RWPE2 (cell line): ENCODE measurements around the gene LBX2.

ENCODE experiments used
- ATAC-seq: fragments of 200-7000 bp; cut with Tn5 transposase; 3 replicates; pipeline ENCODE4 v1.9.1; 2021; ENCODE audit warnings: low read depth
- DNase-seq: peaks from one replicate; pipeline ENCODE4 v3.0.0-alpha.2; 2020; ENCODE audit warnings: low spot score
- H3K27ac ChIP-seq: fragments of 450-650 bp; 2 replicates; pipeline ENCODE4 v1.5.1; 2017; ENCODE audit warnings: mild to moderate bottlenecking; ENCODE audit not compliant: poor library complexity, severe bottlenecking
- H3K27me3 ChIP-seq: fragments of 250-450 bp; sonication (Bioruptor Pico); 2 replicates; pipeline ENCODE4 v1.5.1; 2021; ENCODE audit warnings: mild to moderate bottlenecking, moderate library complexity; ENCODE audit not compliant: insufficient read depth, poor library complexity, severe bottlenecking
- H3K36me3 ChIP-seq: fragments of 250-450 bp; sonication (Bioruptor Pico); 2 replicates; pipeline ENCODE4 v1.5.1; 2020; ENCODE audit warnings: low read depth, mild to moderate bottlenecking, moderate library complexity
- H3K4me1 ChIP-seq: fragments of 250-450 bp; sonication (Bioruptor Pico); 2 replicates; pipeline ENCODE4 v1.5.1; 2021; ENCODE audit warnings: mild to moderate bottlenecking, moderate library complexity; ENCODE audit not compliant: insufficient read depth, poor library complexity, severe bottlenecking
- H3K4me3 ChIP-seq: fragments of 250-450 bp; sonication (Bioruptor Pico); 2 replicates; pipeline ENCODE4 v1.5.1; 2021; ENCODE audit warnings: mild to moderate bottlenecking, moderate library complexity; ENCODE audit not compliant: severe bottlenecking
- H3K9me3 ChIP-seq: fragments of 250-450 bp; sonication (Bioruptor Pico); 2 replicates; pipeline ENCODE4 v1.5.1; 2021; ENCODE audit warnings: mild to moderate bottlenecking, moderate library complexity; ENCODE audit not compliant: severe bottlenecking
- TF ChIP-seq, protein P1 (sequence below): fragments of 450-650 bp; IDR thresholded peaks from one replicate; pipeline ENCODE4 v1.5.1; 2017; ENCODE audit warnings: mild to moderate bottlenecking, moderate library complexity; ENCODE audit not compliant: poor library complexity, severe bottlenecking

Gene LBX2

DNA sequence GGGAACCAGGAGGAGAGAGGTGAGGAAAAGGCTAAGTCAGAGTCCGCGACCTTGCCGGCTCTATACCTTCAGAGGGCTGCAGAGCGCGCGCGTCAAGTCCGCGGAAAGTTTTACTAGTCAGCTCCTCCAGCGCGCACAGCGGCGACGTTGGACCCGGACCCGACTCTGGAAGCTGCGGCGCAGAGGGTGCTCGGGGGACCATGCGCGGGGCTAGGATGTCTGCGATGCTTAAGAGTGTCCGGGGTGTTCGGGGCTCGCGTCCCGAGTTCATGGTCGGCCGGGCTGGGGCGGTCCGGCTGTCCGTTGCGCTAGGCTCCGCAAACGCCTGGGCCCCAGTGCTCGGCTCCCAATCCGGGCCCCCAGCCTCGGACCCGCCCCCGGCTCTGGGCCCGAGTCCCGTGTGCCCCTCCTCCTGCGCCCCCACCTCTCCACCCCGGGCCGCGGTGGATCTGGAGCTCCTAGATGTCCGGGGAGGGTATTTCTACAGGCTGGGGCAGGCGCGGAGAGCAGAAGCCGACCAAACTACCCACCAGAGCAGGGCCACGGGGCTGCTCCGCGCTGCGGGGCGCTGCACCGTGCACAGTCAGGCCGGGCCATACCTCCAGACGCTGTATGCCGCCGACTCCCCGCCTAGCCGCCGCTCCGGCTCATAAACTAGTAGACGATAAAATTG is at the start of gene LBX2:
Gene LBX2, minus strand, starts transcription at position 337 of the 673 bp plus-strand sequence. Its CDS starts 66 bp downstream, at position 271.
- H3K4me3 ChIP-seq: peak within 1 kb of the TSS; percentile 2

GRCh38 chr2:74548285-74548899 is 49.0 kb upstream of the LBX2 start:
- Histone ChIP-seq H3K4me1 (peaks cover 6% of the 10 kb centered on the region), H3K36me3 (no peaks in the 10 kb centered on the region), H3K27me3 (no peaks in the 10 kb centered on the region), H3K9me3 (no peaks in the 10 kb centered on the region), H3K27ac (peak overlapping the region; percentile 33), H3K4me3 (peak overlapping the region; percentile 49)
- ATAC-seq (no peak), DNase-seq (no peak)
- TF ChIP-seq, protein P1, sequence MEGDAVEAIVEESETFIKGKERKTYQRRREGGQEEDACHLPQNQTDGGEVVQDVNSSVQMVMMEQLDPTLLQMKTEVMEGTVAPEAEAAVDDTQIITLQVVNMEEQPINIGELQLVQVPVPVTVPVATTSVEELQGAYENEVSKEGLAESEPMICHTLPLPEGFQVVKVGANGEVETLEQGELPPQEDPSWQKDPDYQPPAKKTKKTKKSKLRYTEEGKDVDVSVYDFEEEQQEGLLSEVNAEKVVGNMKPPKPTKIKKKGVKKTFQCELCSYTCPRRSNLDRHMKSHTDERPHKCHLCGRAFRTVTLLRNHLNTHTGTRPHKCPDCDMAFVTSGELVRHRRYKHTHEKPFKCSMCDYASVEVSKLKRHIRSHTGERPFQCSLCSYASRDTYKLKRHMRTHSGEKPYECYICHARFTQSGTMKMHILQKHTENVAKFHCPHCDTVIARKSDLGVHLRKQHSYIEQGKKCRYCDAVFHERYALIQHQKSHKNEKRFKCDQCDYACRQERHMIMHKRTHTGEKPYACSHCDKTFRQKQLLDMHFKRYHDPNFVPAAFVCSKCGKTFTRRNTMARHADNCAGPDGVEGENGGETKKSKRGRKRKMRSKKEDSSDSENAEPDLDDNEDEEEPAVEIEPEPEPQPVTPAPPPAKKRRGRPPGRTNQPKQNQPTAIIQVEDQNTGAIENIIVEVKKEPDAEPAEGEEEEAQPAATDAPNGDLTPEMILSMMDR: no peak

More for the DNA sequence above, at the start of gene LBX2:
- Histone ChIP-seq H3K27ac (no peak within 1 kb of the TSS), H3K9me3 (no peaks in the 10 kb centered on the region), H3K27me3 (peaks cover 14% of the 10 kb centered on the region), H3K4me1 (peaks cover 8% of the 10 kb centered on the region), H3K36me3 (no peaks in the 10 kb centered on the region)
- TF ChIP-seq, protein P1: no peak
- peak; percentile 14 for ATAC-seq
- DNase-seq: no peak

GRCh38 chr2:74546004-74546403 is 46.6 kb upstream of the LBX2 start:
- no peak for ATAC-seq
- TF ChIP-seq, protein P1: no peak
- Histone ChIP-seq H3K36me3 (no peaks in the 10 kb centered on the region), H3K27ac (no peak overlapping the region), H3K4me3 (no peak overlapping the region), H3K4me1 (peaks cover 6% of the 10 kb centered on the region), H3K27me3 (no peaks in the 10 kb centered on the region), H3K9me3 (no peaks in the 10 kb centered on the region)
- no peak for DNase-seq

- no peaks in the 10 kb centered on the region for H3K9me3 ChIP-seq
- DNase-seq (no peak), ATAC-seq (peak; percentile 44; the same call in 1 of the 3 replicates)
- no peaks in the 10 kb centered on the region for H3K4me1 ChIP-seq
- TF ChIP-seq, protein P1: peak; percentile 60
- H3K27me3 ChIP-seq: no peaks in the 10 kb centered on the region
- H3K27ac ChIP-seq: no peak overlapping the region
- no peaks in the 10 kb centered on the region for H3K36me3 ChIP-seq
- no peak overlapping the region for H3K4me3 ChIP-seq
Measured at GRCh38 chr2:74544634-74545033, 45.2 kb upstream of the LBX2 start.

DNA sequence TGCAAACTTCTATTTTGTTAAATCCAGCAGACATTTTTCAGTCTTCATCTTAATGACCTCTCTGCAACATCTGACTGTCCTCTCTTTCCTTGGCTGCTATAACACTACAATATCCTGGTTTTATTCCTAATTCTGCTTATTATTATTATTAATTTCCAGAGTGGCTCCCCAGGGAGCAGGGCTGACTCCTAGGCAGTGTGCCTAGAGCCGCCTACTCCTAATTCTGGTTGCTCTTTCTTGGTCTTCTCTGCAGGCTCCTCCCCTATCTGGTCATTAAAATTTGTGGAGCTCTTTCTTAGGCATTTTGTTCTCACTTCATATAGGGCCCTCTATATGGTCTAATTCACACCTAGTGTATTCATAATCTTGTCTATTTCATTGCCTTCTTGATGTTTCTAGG is 43.6 kb upstream of the LBX2 start:
- Histone ChIP-seq H3K27ac (no peak overlapping the region), H3K4me1 (no peaks in the 10 kb centered on the region)
- DNase-seq: no peak

More for the DNA sequence above, 43.6 kb upstream of the LBX2 start:
- no peak for ATAC-seq
- Histone ChIP-seq H3K9me3 (no peaks in the 10 kb centered on the region), H3K27me3 (no peaks in the 10 kb centered on the region), H3K4me3 (no peak overlapping the region), H3K36me3 (no peaks in the 10 kb centered on the region)
- TF ChIP-seq, protein P1: no peak
